HG03432 (cell line): Measurements from ENCODE around the gene ATRN.

Experiments
- ATAC-seq: cut with Tn5 transposase; IDR thresholded peaks from one replicate; pipeline ENCODE4 v1.9.1; 2021; ENCODE audit warnings: mild to moderate bottlenecking, moderate library complexity; ENCODE audit not compliant: unreplicated experiment

ATRN gene

GRCh38 chr20:3621111-3621510, 150.3 kb downstream of the ATRN start:
- no peak for ATAC-seq

GRCh38 chr20:3622406-3622805, 151.6 kb downstream of the ATRN start:
- no peak for ATAC-seq

- no peak for ATAC-seq
These were observed 156.7 kb downstream of the ATRN start for GRCh38 chr20:3627476-3627875.

GRCh38 chr20:3628502-3629314, 157.9 kb downstream of the ATRN start:
- ATAC-seq, result no peak

- ATAC-seq, result no peak
These were observed 159.1 kb downstream of the ATRN start for GRCh38 chr20:3629893-3630292.

- ATAC-seq, result no peak
These were observed 159.6 kb downstream of the ATRN start for GRCh38 chr20:3630429-3630828.

GRCh38 chr20:3631534-3631933, 160.7 kb downstream of the ATRN start:
- no peak for ATAC-seq

GRCh38 chr20:3632311-3633004, 161.6 kb downstream of the ATRN start:
- no peak for ATAC-seq

- ATAC-seq, result no peak
These were observed 163.2 kb downstream of the ATRN start for GRCh38 chr20:3633913-3634478.

- no peak for ATAC-seq
These were observed 164.5 kb downstream of the ATRN start for GRCh38 chr20:3635346-3635745.

GRCh38 chr20:3640259-3640658, 169.4 kb downstream of the ATRN start:
- ATAC-seq, result no peak

- no peak for ATAC-seq
These were observed 174.7 kb downstream of the ATRN start for GRCh38 chr20:3645309-3646066.

- no peak for ATAC-seq
These were observed 175.2 kb downstream of the ATRN start for GRCh38 chr20:3646067-3646440.

- no peak for ATAC-seq
These were observed 175.8 kb downstream of the ATRN start for GRCh38 chr20:3646651-3647050.

GRCh38 chr20:3647473-3647872, 176.7 kb downstream of the ATRN start:
- ATAC-seq, result no peak

- no peak for ATAC-seq
These were observed 178.1 kb downstream of the ATRN start for GRCh38 chr20:3648951-3649350.

- ATAC-seq, result no peak
These were observed 180.6 kb downstream of the ATRN start for GRCh38 chr20:3651204-3651962.

GRCh38 chr20:3652221-3652620, 181.4 kb downstream of the ATRN start:
- ATAC-seq, result no peak

- ATAC-seq, result no peak
These were observed 182.1 kb downstream of the ATRN start for GRCh38 chr20:3652676-3653596.

GRCh38 chr20:3653921-3654320, 183.1 kb downstream of the ATRN start:
- no peak for ATAC-seq
